ENCODE measurements around the gene ULK1.
A peak's percentile ranks its signal among the peaks of the same experiment; 100 is the strongest.

ULK1 gene

DNA sequence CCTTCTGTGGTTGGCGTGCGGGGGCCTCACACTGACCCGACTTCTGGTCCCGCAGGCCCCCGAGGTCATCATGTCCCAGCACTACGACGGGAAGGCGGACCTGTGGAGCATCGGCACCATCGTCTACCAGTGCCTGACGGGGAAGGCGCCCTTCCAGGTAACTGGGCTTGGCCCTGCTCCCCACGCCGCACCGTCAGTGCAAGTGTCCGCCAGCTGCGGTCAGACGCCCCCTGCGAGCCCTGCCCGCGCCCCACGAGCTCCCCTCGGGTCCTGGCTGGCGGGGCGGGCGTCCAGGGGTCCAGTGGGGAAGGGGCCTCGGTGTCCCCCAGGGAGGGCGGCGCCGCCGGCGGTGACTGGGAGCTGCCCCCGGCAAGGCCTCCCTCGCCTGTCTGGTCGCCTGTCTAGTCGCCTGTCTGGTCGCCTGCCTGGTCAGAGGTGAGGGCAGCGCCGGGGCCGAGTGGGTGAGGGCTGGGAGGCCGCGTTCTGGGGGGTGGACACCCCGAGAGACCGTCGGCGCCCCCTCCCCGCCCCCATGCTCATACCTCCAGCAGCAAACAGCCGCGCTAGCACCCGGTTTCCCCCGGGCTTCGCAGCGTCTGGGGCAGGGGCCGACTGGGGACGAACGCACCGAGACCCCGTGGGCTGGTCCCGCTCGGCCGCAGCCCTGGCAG is 14.8 kb downstream of the ULK1 start:
- no peak for DNase-seq

DNA sequence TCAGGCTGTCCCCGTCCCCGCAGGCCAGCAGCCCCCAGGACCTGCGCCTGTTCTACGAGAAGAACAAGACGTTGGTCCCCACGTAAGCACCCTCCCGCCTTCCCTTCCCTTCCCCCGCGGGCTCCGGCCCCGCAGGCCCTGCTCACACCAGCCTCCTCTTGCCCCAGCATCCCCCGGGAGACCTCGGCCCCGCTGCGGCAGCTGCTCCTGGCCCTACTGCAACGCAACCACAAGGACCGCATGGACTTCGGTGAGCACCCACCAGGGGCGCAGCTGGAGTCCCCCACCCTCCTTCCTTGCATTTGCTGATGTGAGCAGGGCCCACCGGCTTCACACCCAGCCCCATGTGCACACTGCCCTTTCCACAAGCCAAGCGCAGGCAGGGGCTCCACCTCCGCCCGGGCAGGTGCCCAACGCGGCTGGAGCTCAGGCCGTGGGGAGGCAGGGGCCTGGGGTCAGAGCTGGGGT is 15.4 kb downstream of the ULK1 start:
- DNase-seq: no peak

DNA sequence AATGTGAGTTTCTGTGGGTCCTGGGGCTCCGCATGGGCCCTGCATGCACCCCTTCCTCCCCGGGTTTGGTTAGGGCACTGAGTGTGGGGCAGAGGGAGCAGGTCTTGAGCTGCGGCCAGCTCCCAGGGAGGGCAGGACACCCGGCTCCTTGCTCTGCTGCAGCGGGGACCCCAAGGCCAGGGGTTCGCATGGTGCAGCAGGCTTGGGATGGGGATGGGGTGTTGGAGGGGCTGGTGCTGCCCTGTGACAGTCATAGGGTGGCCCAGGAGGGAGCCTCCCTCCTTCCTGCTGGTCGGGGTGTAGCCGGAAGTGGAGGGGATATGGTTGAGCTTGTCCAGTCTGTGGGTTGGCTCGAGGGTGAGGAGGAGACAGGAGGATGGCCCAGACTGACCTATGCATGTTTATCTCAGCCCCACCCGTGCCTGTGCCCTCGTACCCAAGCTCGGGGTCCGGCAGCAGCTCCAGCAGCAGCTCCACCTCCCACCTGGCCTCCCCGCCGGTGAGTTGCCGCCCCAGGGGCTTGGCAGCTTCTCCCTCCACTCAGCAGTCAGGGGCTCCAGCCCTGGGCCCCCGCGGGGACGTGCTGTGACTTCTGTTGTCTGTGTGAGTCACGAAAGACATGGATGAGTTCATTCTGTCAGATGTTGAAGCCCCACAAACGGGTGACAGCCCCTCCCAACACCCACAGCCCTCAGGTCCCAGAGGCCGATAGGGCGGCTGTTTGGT is 16.0 kb downstream of the ULK1 start:
- no peak for DNase-seq

DNA sequence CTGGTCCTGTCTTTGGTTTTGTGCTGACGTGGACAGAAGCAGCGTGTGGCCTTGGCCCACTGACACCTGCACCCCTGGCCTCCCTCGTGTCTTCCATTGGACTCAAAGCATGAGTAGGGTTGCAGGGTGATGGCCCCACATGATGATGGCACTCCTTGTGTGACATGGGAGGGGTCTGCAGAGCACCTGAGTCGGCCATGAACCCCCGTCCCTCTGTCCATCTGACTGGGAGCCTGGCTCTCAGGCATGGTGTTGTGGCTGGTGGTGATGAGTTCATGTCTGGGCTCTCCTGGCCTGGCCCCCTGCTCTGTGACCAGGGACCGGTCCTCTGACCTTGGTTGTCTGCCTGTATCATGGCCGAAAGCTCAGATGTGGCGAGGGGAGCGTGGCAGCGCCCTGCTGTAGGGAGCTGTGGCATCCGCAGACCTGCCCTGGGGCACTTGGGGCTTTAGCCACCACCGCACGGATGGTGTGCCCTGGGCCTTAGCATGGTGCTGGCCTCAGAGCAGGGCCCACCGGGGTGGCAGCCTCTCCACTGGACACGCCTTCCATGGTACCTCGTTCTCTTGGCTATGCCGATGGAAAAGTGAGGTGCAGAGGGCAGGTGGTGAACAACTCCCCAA is 16.7 kb downstream of the ULK1 start:
- DNase-seq: no peak

DNA sequence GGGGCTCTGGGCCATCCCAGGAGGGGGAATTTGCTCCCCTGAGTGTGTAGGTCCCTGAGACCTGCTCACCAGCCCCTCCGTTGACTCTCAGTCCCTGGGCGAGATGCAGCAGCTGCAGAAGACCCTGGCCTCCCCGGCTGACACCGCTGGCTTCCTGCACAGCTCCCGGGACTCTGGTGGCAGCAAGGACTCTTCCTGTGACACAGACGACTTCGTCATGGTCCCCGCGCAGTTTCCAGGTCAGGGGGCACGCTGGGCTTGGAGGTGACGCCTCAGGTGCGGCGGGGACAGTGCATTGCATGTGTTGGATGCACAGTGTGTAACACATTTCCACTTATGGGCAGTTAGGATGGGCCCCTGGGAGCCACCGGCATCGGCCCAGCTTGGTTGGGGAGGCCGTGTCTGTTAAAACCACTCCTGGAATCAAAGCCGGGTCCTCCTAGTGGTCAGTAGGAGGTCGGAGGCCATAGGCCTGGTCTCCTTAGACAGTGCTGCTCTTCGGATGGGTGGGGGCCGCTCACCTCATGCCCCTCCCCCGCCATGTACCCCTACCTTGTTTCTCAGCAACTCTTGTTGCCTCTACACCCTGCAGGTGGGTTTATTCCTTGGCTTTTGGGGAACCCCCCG is 17.5 kb downstream of the ULK1 start:
- no peak for DNase-seq

DNA sequence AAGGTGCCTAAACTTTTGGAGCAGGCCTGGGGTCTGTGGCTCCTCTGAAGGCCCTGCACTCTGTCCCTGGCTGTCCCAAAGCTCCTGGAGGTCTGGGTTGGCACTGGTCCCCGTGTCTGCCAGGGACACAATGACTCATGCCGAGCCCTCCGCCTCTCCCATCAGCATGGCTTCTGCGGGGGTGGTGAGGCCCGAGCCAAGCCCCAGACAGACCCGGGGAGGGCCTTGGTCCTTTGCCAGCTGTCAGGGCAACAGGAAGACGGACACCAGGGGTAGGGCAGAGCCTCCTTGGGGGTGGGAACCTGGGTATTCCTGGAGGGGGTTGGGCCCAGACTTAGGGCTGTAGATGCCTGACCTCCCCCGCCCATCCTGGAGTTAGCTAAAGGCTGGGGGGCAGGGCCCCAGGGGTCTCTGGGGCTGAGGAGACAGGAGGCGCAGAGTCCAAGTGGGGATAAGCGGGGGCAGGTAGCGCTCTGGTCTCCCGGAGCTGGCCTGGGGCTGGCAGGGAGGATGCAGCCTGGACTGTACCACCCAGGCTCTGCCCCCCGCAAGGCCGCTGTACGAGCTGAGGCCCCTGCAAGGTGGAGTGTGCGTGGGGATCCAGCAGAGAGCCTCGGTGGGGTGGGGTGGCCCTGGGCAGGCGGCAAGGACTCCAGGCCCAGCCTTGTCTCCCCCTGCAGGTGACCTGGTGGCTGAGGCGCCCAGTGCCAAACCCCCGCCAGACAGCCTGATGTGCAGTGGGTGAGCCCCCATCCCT is 18.3 kb downstream of the ULK1 start:
- peak; percentile 42 for DNase-seq

DNA sequence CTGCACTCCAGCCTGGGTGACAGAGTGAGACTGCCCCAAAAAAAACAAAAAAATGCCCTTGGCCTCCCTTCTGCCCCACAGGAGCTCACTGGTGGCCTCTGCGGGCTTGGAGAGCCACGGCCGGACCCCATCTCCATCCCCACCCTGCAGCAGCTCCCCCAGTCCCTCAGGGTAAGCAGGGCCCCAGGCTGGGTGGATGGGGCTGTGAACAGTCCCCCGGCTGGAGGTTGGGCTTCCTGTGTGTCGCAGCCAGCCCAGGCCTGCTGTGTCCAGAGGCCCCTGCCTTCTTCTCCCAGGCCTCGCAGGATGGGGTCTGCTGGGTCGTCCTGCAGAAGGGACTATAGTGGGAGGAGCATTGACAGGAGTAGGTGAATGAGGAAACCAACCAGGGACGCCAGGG is 19.2 kb downstream of the ULK1 start:
- DNase-seq: no peak

DNA sequence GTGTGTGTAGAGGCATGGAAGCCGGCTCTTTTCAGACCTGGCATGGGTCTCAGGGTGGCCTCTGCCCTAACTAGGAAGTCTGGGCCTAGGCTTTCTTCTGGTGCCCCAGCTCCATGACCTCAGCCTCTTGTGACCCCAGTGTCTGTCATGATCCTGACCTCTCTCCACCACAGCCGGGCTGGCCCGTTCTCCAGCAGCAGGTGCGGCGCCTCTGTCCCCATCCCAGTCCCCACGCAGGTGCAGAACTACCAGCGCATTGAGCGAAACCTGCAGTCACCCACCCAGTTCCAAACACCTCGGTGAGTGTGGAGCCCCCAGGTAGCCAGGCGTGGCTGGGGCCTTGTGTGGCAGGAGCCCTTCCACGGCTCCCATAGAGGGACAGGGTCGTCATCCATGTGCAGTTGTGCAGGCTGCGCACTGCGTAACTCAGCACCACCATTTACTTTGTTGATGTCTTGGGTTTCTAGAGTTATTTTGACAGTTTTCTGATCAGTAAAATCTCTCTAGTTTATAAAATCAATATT is 19.8 kb downstream of the ULK1 start:
- DNase-seq: no peak

DNA sequence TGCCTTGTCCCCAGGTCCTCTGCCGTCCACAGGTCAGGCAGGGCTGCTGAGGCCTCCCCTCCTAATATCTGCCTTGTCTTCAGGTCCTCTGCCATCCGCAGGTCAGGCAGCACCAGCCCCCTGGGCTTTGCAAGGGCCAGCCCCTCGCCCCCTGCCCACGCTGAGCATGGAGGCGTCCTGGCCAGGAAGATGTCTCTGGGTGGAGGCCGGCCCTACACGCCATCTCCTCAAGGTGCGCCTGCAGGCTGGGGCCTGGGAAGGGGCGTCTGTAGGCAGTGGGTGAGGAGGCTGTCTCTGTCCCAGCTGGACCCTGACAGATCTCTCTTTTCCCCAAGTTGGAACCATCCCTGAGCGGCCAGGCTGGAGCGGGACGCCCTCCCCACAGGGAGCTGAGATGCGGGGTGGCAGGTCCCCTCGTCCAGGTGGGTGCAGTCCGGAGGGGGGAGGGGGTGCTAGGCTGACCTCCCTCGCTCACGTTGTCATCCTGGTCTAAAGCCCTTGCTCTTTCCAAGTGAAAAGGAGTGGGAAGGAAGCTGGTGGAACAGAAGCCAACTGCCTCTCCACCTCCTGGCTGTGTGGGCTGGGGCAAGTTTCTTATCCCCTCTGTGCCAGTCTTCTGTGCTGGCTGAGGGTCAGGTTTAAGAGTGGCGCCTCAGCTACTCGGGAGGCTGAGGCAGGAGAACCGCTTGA is 20.7 kb downstream of the ULK1 start:
- DNase-seq: no peak

DNA sequence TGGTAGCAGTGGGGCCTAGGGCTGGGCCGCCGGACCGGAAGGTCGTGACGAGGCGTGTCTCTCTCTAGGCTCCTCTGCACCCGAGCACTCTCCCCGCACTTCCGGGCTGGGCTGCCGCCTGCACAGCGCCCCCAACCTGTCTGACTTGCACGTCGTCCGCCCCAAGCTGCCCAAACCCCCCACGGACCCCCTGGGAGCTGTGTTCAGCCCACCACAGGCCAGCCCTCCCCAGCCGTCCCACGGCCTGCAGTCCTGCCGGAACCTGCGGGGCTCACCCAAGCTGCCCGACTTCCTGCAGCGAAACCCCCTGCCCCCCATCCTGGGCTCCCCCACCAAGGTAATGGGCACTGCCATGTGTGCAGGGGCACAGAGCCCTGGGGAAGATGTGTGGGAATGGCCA is 21.4 kb downstream of the ULK1 start:
- no peak for DNase-seq

DNA sequence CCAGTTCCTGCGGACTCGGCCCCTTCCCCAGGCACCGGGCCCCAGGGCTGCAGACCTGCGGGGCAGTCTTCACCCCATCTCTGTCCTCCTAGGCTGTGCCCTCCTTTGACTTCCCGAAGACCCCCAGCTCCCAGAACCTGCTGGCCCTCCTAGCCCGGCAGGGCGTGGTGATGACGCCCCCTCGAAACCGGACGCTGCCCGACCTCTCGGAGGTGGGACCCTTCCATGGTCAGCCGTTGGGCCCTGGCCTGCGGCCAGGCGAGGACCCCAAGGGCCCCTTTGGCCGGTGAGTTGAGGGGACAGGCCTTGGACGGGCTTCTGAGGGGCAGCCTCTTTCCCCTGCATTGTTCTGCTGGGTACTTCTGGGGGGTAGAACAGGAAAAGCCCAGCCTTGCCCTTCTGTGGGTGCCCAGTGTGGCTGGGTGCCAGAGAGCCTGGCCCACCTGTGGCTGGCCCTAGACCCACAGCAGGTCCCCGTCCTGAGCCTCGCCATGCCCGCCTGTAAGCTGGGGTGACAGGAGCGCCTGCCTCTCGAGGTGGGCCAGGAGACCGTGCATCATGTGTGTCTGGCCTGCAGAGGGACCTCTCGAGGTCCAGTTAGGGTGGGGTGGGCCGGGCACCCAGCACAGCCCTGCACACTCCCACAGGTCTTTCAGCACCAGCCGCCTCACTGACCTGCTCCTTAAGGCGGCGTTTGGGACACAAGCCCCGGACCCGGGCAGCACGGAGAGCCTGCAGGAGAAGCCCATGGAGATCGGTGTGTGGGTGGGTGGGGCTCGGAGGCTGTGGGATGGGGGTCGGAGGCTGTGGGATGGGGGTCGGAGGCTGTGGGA is 22.1 kb downstream of the ULK1 start:
- no peak for DNase-seq

DNA sequence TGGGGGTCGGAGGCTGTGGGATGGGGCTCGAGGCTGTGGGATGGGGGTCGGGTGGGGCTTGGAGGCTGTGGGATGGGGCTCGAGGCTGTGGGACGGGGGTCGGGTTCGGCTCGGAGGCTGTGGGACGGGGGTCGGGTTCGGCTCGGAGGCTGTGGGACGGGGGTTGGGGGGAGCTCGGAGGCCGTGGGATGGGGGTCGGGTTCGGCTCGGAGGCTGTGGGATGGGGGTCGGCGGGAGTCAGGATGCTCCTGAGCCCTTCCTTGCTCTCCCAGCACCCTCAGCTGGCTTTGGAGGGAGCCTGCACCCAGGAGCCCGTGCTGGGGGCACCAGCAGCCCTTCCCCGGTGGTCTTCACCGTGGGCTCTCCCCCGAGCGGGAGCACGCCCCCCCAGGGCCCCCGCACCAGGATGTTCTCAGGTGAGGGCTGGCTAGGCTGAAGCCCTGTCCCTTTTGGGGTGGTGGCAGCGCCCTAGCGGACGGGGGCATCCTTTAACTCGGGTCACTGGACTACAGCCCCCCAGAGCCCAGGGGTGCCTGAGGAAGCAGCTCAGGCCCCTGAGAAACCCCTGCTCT is 22.8 kb downstream of the ULK1 start:
- no peak for DNase-seq

DNA sequence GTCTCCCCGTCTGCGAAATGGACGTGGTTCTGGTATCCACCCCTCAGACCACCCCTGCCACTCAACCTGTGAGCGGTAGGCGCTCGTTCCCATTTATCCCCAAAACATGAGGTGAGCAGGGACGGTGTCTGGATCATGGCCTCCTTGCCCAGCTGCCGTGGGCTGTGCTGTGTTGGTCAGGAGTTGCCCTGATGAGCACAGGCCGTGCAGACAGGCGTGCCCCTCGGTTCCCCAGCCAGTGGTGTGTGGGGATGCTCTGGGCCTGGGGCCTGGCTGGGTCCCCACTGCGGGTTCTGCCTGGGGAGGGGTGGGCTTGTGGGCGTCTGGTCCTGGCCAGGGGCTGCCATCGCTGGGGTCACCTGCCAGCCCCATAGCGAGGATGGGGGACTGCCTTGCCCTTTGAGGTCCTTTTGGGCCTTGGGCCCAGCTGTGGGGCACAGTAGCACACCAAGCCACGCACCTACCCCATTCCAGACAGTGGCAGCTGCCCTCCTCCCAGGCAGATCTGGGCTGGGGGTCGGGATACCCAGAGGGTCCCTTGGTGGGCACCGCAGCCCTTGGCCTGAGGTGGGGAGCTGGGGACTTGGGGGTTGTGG is 23.4 kb downstream of the ULK1 start:
- DNase-seq: no peak

DNA sequence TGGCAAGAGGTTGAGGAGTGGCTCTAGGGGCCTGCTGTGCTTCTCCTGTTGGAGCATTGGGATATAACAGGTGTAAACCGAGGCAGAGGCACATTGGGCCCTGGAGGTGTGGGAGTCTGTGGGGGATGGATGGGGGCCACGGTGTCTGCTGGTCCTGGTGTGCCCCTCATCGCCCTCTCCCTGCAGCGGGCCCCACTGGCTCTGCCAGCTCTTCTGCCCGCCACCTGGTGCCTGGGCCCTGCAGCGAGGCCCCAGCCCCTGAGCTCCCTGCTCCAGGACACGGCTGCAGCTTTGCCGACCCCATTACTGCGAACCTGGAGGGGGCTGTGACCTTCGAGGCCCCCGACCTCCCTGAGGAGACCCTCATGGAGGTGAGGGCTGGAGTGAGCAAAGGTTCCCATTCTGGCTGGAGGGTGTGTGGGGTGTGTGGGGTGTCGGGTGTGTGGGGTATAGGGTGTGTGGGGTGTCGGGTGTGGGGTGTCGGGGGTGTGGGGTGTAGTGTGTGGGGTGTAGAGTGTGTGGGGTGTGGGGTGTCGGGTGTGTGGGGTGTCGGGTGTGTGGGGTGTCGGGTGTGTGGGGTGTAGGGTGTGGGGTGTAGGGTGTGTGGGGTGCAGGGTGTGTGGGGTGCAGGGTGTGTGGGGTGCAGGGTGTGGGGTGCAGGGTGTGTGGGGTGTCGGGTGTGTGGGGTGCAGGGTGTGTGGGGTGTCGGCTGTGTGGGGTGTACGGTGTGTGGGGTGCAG is 24.1 kb downstream of the ULK1 start:
- DNase-seq: no peak

DNA sequence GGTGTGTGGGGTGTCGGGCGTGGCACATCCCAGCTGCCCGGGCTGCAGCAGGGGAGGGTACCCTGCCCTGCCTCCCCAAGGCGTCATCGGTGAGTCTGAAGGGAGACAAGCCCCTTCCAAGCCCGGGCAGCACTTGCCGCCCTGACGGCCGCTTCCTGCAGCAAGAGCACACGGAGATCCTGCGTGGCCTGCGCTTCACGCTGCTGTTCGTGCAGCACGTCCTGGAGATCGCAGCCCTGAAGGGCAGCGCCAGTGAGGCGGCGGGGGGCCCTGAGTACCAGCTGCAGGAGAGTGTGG is 24.6 kb downstream of the ULK1 start:
- no peak for DNase-seq

DNA sequence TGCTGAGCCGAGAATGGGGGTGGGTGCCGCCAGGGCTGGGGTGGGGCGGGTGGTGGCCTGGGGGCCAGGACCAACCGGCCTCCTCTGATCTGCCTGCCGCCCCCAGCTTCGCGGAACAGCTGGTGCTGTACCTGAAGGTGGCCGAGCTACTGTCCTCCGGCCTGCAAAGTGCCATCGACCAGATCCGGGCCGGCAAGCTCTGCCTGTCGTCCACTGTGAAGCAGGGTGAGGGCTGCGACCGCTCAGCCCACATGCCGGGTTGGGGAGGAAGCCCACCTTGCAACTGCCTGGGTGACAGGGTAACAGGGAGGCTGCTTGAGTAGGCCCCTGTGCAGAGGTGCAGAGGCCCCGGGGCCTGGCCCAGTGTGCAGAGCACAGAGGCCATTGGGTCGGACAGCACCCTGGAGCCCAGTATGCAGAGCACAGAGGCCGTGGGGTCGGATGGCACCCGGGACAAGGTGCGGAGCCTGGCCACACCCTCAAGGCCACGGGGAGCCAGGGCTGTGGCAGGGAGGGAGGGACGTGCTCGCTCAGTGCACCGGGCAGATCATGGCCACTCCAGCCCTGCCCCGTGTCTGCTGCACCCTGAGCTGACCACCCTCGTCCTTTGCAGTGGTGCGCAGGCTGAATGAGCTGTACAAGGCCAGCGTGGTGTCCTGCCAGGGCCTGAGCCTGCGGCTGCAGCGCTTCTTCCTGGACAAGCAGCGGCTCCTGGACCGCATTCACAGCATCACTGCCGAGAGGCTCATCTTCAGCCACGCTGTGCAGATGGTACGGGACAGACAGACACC is 25.1 kb downstream of the ULK1 start:
- no peak for DNase-seq

DNA sequence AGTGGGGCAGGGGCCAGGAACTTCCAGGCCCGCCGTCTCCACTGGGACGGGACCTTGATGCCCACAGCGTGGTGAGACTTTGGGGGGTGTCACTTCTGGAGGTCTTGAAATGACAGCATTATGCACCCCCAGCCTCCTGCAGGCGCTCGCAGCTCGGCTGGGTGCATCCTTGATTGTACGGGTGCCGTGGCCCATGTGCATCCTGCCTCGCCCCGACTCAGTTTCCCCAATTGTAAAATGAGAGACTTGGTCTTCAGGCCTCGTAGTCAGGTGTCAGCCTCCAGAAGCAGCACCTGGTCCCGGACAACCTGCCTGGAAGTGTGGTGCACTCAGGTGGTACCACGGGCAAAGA is 25.7 kb downstream of the ULK1 start:
- no peak for DNase-seq

DNA sequence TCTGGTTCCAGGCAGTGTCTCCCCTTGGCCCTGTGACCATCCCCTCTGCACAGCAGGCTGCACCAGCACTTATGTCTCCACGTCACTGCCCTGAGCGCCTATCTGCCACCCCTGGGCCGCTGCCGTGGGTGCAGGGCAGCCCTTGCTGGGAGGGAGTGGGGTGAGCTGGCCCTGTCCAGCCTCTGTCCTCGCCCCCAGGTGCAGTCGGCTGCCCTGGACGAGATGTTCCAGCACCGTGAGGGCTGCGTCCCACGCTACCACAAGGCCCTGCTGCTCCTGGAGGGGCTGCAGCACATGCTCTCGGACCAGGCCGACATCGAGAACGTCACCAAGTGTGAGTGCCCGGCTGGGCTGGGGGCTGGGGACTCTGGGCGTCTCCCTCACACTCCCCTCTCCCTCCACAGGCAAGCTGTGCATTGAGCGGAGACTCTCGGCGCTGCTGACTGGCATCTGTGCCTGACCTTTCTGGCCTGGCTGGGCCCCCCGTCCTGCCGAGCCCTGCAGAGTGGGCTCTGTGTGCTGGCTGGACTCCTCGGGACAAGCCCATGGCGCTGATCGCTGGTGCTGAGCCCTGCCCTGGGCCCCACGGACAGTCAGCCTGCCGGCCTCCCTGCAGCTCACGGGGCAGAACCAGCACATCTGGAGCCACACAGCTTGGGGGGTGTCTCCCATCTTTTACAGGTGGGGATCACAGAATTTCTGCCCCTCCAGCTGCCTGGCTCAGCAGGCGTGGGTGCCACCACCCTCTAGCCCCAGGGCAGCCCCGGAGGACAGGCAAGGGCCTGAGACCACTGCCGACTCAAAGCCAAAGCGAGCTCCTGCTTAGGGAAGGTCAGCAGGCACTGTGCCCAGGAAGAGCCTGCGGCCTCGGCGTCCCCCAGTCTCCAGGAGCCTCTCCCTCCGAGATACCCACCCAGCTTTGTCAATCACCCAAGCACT is 26.7 kb downstream of the ULK1 start:
- DNase-seq: no peak
